T-helper 22 cell (primary cell): Measurements from ENCODE around the gene KLHL21.

ENCODE experiments used
- DNase-seq: peaks from one replicate; pipeline ENCODE4 v3.0.0-alpha.2; 2020; ENCODE audit warnings: low read depth

KLHL21 gene

GRCh38 chr1:6554031-6554906, 48.4 kb downstream of the KLHL21 start, which contains the start of gene NOL9:
TSS of gene NOL9 (minus strand) at chr1:6554513. CDS start at chr1:6554502, 11 bp downstream.
- peak; percentile 87 for DNase-seq

- no peak for DNase-seq
These were observed 55.4 kb downstream of the KLHL21 start for GRCh38 chr1:6547301-6547700.

- DNase-seq: no peak
These were observed 56.3 kb downstream of the KLHL21 start for GRCh38 chr1:6546326-6546725.

GRCh38 chr1:6545276-6546112, 57.2 kb downstream of the KLHL21 start:
- no peak for DNase-seq

- DNase-seq: no peak
These were observed 57.8 kb downstream of the KLHL21 start for GRCh38 chr1:6544831-6545230.
